NCI-H1092 treated with DMSO at 0.1 percent for 48 hours (cell line): ENCODE results near the gene CAPN5.
A peak's percentile ranks its signal among the peaks of the same experiment; 100 is the strongest.

Source experiments
- DNase-seq: peaks from one replicate; lab custom pipeline; 2025; lab: John Stamatoyannopoulos, UW

Gene CAPN5

GRCh38 chr11:77135069-77135468, 68.3 kb downstream of the CAPN5 start:
- no peak for DNase-seq

- DNase-seq = no peak
Measured at GRCh38 chr11:77136074-77136473, 69.3 kb downstream of the CAPN5 start.

GRCh38 chr11:77136784-77137420, 70.1 kb downstream of the CAPN5 start:
- DNase-seq = no peak

- no peak for DNase-seq
Measured at GRCh38 chr11:77137421-77137820, 70.7 kb downstream of the CAPN5 start.

GRCh38 chr11:77138106-77138649, 71.4 kb downstream of the CAPN5 start:
- DNase-seq = no peak

GRCh38 chr11:77139201-77139600, 72.4 kb downstream of the CAPN5 start:
- DNase-seq = no peak

GRCh38 chr11:77140231-77140851, 73.6 kb downstream of the CAPN5 start:
- DNase-seq = no peak

- DNase-seq = peak; percentile 27
Measured at GRCh38 chr11:77141034-77141433, 74.3 kb downstream of the CAPN5 start.

GRCh38 chr11:77141475-77141874, 74.7 kb downstream of the CAPN5 start:
- no peak for DNase-seq

GRCh38 chr11:77142091-77142975, 75.6 kb downstream of the CAPN5 start:
- DNase-seq = no peak

- DNase-seq = no peak
Measured at GRCh38 chr11:77143405-77144020, 76.7 kb downstream of the CAPN5 start.

- DNase-seq = no peak
Measured at GRCh38 chr11:77144196-77144856, 77.6 kb downstream of the CAPN5 start.

- DNase-seq = no peak
Measured at GRCh38 chr11:77144857-77145428, 78.2 kb downstream of the CAPN5 start.

- DNase-seq = no peak
Measured at GRCh38 chr11:77146261-77147035, 79.7 kb downstream of the CAPN5 start.

- no peak for DNase-seq
Measured at GRCh38 chr11:77147036-77147315, 80.2 kb downstream of the CAPN5 start.

GRCh38 chr11:77147668-77148321, 81.0 kb downstream of the CAPN5 start:
- peak; percentile 18 for DNase-seq

- DNase-seq = no peak
Measured at GRCh38 chr11:77148963-77149715, 82.4 kb downstream of the CAPN5 start.

- DNase-seq = no peak
Measured at GRCh38 chr11:77149716-77150392, 83.1 kb downstream of the CAPN5 start.

GRCh38 chr11:77150836-77151235, 84.1 kb downstream of the CAPN5 start:
- DNase-seq = no peak
